GM12878 (cell line): ENCODE results near the gene TLL1. TPM values are rescaled to one million over a fixed set of nuclear protein-coding genes. Genes with fewer than 3 reads are reported as not detected.

Source experiments
- ATAC-seq: fragments of 200-7000 bp; cut with Tn5 transposase; 3 replicates; pipeline ENCODE4 v1.9.1; 2020; ENCODE audit warnings: mild to moderate bottlenecking, moderate library complexity
- BruUV-seq: library from RNA; stranded (reverse); fragments of 400-500 nt; replicated peaks from 2 replicates; lab custom pipeline; 2021; lab: Mats Ljungman, UMichigan
- CTCF ChIA-PET: fragments of 300-600 bp; sonication (Branson Sonifier 250); formaldehyde crosslinking; extraction: SDS; loops from one replicate; lab custom pipeline; 2021; ENCODE audit warnings: inconsistent platforms; lab: Yijun Ruan, JAX
- POLR2A ChIA-PET: fragments of 350-600 bp; formaldehyde crosslinking; extraction: SDS; loops from one replicate; lab custom pipeline; 2021; ENCODE audit warnings: inconsistent platforms; lab: Charles Lee
- RAD21 ChIA-PET: fragments of 300-600 bp; sonication (Branson Sonifier 250); formaldehyde crosslinking; loops from one replicate; lab custom pipeline; 2023; ENCODE audit warnings: antibody characterized with exemption; ENCODE audit not compliant: unreplicated experiment; lab: Charles Lee
- SMC1A ChIA-PET: fragments of 300-600 bp; sonication (Branson Sonifier 250); formaldehyde crosslinking; loops from one replicate; lab custom pipeline; 2023; ENCODE audit not compliant: unreplicated experiment, uncharacterized antibody; lab: Charles Lee
- DNase-seq: peaks from one replicate; pipeline ENCODE4 v3.0.0-alpha.2; 2011; ENCODE audit warnings: low read depth, low spot score
- FAIRE-seq: peaks from 3 replicates; lab custom pipeline; 2011; peaks lifted over from hg19 to GRCh38; lab: Jason Lieb, UNC
- H2AFZ ChIP-seq: 2 replicates; pipeline ENCODE4 v1.6.0; 2011; ENCODE audit warnings: low read depth, low read length, control low read depth; ENCODE audit not compliant: control insufficient read depth
- H3K27ac ChIP-seq: 2 replicates; pipeline ENCODE4 v1.5.1; 2011; ENCODE audit warnings: control low read depth; ENCODE audit not compliant: control insufficient read depth, insufficient read depth
- H3K27me3 ChIP-seq, 2 experiments: replicated peaks in 1 of 2; 2 replicates each; pipeline versions ENCODE4 v1.6.0 to v1.6.1; 2011; ENCODE audit warnings: low read length in 1 of 2; ENCODE audit not compliant: control insufficient read depth in 2 of 2, insufficient read depth in 2 of 2
- H3K36me3 ChIP-seq, 2 experiments: 2 replicates each; pipeline ENCODE4 v1.5.1; 2011; ENCODE audit warnings: low read length in 1 of 2; ENCODE audit not compliant: control insufficient read depth in 2 of 2, insufficient read depth in 2 of 2
- H3K4me1 ChIP-seq: 2 replicates; pipeline ENCODE4 v1.6.1; 2011; ENCODE audit warnings: mild to moderate bottlenecking, low read length, moderate library complexity, mixed read lengths; ENCODE audit not compliant: control insufficient read depth, insufficient read depth
- H3K4me2 ChIP-seq: 2 replicates; pipeline ENCODE4 v1.6.0; 2011; ENCODE audit warnings: control low read depth; ENCODE audit not compliant: control insufficient read depth, insufficient read depth
- H3K4me3 ChIP-seq: fragments of 200-600 bp; sonication (generic); 2 replicates; pipeline ENCODE4 v1.5.1; 2016
- H3K79me2 ChIP-seq: 2 replicates; pipeline ENCODE4 v1.6.0; 2011; ENCODE audit warnings: low read length; ENCODE audit not compliant: control insufficient read depth, insufficient read depth
- H3K9ac ChIP-seq: 2 replicates; pipeline ENCODE4 v1.8.0; 2011; ENCODE audit warnings: low read length, control low read depth, mixed read lengths; ENCODE audit not compliant: control insufficient read depth, insufficient read depth
- H3K9me3 ChIP-seq: replicated peaks from 3 replicates; pipeline ENCODE4 v1.5.1; 2011; ENCODE audit warnings: mild to moderate bottlenecking, low read length; ENCODE audit not compliant: control insufficient read depth, insufficient read depth
- H4K20me1 ChIP-seq: 2 replicates; pipeline ENCODE4 v1.6.0; 2011; ENCODE audit not compliant: control insufficient read depth, insufficient read depth
- CEBPB ChIP-seq, 2 experiments: fragments of 150-350 bp in 1 of 2; IDR thresholded peaks; 2 replicates each; pipeline ENCODE4 v1.6.1; 2012 to 2014; ENCODE audit warnings: low read depth in 2 of 2, low read length in 2 of 2, borderline replicate concordance in 1 of 2, inconsistent platforms in 1 of 2
- E4F1 ChIP-seq: fragments of 450-650 bp; IDR thresholded peaks from 2 replicates; pipeline ENCODE4 v1.6.1; 2018; ENCODE audit warnings: borderline replicate concordance, mild to moderate bottlenecking; ENCODE audit not compliant: partially characterized antibody
- EGR1 ChIP-seq, 2 experiments: IDR thresholded peaks; 1 replicate in 1 of 2; 2 replicates in 1 of 2; pipeline ENCODE4 v1.6.1; 2011 to 2012; ENCODE audit warnings: low read depth in 2 of 2, low read length in 2 of 2, borderline replicate concordance in 1 of 2, mild to moderate bottlenecking in 1 of 2, moderate library complexity in 1 of 2
- FOXK2 ChIP-seq: fragments of 450-650 bp; IDR thresholded peaks from 2 replicates; pipeline ENCODE4 v1.6.1; 2017; ENCODE audit warnings: mild to moderate bottlenecking, moderate library complexity
- MEF2A ChIP-seq: IDR thresholded peaks from 2 replicates; pipeline ENCODE4 v1.6.1; 2011; ENCODE audit warnings: low read depth, mild to moderate bottlenecking, low read length, moderate library complexity; ENCODE audit not compliant: insufficient read depth
- WGBS: methylation state at CpG from one replicate; pipeline ENCODE4 v1.1.6; 2016; ENCODE audit warnings: low lambda C conversion rate; ENCODE audit not compliant: insufficient replicate concordance, insufficient coverage; ENCODE audit errors: missing lambda C conversion rate; 5-methylcytosine and 5-hydroxymethylcytosine counted together
- in situ Hi-C: fragments of 300-500 bp; cut with MboI; formaldehyde crosslinking; loops from 9 replicates; pipeline ENCODE4 v1.14.3; 2018; ENCODE audit warnings: mixed read lengths
- intact Hi-C: fragments of 100-400 bp; cut with micrococcal nuclease; formaldehyde crosslinking; loops from one replicate; pipeline ENCODE4 v1.14.2; 2022; ENCODE audit not compliant: unreplicated experiment
- polyA plus RNA-seq, 11 experiments: library from polyadenylated mRNA; depleted of rRNA in 4 of 11; unstranded in 6 of 11; stranded (reverse) in 5 of 11; fragments of >200 nt; fragmentation: Nextera tagmentation in 4 of 11; fragmentation: Illumina TruSeq in 1 of 11; extraction: Ambion mirVana in 4 of 11; extraction: Trizol in 1 of 11; gene quantifications; 1 replicate in 1 of 11; 2 replicates in 10 of 11; pipeline versions ENCODE4 v1.2.1 to v1.2.3, GENCODE V29; 2011 to 2016; ENCODE audit warnings: inconsistent platforms in 2 of 11, missing spikeins in 2 of 11, low read depth in 1 of 11
- total RNA-seq, 4 experiments: library from RNA; depleted of rRNA in 3 of 4; stranded (reverse); fragments of >200 nt in 3 of 4; fragmentation: Illumina TruSeq in 1 of 4; extraction: Trizol in 1 of 4; gene quantifications; 2 replicates each; pipeline versions ENCODE4 v1.2.1 to v1.2.3, GENCODE V29; 2013 to 2021

Gene TLL1
- total and polyA plus RNA-seq, 10 of the 15 experiments (the other 5 are each of a cell fraction or from before 2014, with no cell fraction given): 0.02 to 0.31 (median 0.05) TPM; not detected in 2

DNA sequence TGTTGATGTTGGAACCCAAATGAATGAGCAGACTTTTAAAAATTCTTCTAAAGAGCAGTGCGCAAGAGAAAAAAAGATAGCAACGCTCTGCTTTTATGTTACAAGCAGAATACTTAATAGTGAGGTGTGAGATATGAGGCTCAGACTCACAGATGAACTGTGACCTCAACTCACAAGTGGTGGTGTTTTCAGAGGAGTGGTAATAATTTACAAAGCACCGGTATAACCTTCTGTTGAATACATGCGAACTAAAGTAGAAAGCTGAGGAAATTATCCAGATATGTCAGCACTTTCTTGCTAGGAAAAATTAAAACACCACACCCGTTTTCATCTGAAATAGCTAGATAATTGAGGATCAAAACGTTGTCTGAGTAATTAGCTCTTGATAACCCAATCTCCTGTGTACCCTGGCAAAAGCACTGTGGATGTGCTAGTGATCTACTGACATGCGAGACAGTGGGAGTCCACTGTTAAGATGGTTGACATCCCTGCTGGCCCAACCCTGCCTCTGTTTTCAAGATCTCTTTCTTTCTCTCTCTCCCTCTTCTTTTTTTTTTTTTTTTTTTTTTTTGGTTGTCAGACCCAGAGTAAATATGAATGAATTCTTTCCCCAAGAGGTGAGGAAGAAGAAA, 6.9 kb upstream of the TLL1 start:
- RAD21 ChIA-PET: interaction anchor here (1.2 kb wide), 1 partner anchor 226 kb away, joined by 5 read pairs; no protein-coding TSS in a partner anchor
- no peak for FAIRE-seq

More for the DNA sequence above, 6.9 kb upstream of the TLL1 start:
- no peaks in the 10 kb centered on the region for H3K9me3 ChIP-seq
- no peaks in the 10 kb centered on the region for H3K4me1 ChIP-seq
- no peaks in the 10 kb centered on the region for H3K36me3 ChIP-seq
- 54% methylated on average over 7 of the region's 7 CpGs for WGBS
- H3K27me3 ChIP-seq: no peaks in the 10 kb centered on the region; a peak in 1 of 4 replicates
- ChIA-PET SMC1A (interaction anchor here (0.7 kb wide), 1 partner anchor 321 kb away, joined by 3 read pairs; no protein-coding TSS in a partner anchor), CTCF (interaction anchor here (1.6 kb wide), 1 partner anchor 226 kb away, joined by 3 read pairs; no protein-coding TSS in a partner anchor), POLR2A (no interaction called here)
- H4K20me1 ChIP-seq: no peaks in the 10 kb centered on the region
- ATAC-seq (no peak), DNase-seq (no peak)
- in situ Hi-C loops: no loop called here
- H3K79me2 ChIP-seq: no peaks in the 10 kb centered on the region
- no peak overlapping the region for H2AFZ ChIP-seq
- H3K27ac ChIP-seq: no peak overlapping the region
- no TSS peak for BruUV-seq
- no peak overlapping the region for H3K4me3 ChIP-seq
- TF ChIP-seq CEBPB (IDR thresholded peaks at IDR 0.05; ENCODE audit: borderline replicate concordance in 1 of 2, low read depth in 2 of 2, low read length in 2 of 2) (no peak), MEF2A (no peak), E4F1 (no peak), FOXK2 (no peak), EGR1 (IDR thresholded peaks at IDR 0.05; ENCODE audit: borderline replicate concordance in 1 of 2, low read depth in 2 of 2, low read length in 2 of 2) (no peak)
- no peak overlapping the region for H3K4me2 ChIP-seq
- H3K9ac ChIP-seq: no peak overlapping the region
- intact Hi-C loops: no loop called here
